IPS-18c (cell line): ENCODE results near the gene MPZL3.
A peak's percentile ranks its signal among the peaks of the same experiment; 100 is the strongest.

Experiments used
- H3K4me3 ChIP-seq: 2 replicates; pipeline ENCODE4 v1.7.0; 2013; ENCODE audit warnings: low read depth, mild to moderate bottlenecking, low read length, moderate library complexity; ENCODE audit not compliant: insufficient read depth
- H3K9me3 ChIP-seq: one replicate; pipeline ENCODE4 v1.6.1; 2013; ENCODE audit warnings: mild to moderate bottlenecking, low read length, moderate library complexity; ENCODE audit not compliant: control insufficient read depth, insufficient read depth

The MPZL3 gene, protein sequence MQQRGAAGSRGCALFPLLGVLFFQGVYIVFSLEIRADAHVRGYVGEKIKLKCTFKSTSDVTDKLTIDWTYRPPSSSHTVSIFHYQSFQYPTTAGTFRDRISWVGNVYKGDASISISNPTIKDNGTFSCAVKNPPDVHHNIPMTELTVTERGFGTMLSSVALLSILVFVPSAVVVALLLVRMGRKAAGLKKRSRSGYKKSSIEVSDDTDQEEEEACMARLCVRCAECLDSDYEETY

DNA sequence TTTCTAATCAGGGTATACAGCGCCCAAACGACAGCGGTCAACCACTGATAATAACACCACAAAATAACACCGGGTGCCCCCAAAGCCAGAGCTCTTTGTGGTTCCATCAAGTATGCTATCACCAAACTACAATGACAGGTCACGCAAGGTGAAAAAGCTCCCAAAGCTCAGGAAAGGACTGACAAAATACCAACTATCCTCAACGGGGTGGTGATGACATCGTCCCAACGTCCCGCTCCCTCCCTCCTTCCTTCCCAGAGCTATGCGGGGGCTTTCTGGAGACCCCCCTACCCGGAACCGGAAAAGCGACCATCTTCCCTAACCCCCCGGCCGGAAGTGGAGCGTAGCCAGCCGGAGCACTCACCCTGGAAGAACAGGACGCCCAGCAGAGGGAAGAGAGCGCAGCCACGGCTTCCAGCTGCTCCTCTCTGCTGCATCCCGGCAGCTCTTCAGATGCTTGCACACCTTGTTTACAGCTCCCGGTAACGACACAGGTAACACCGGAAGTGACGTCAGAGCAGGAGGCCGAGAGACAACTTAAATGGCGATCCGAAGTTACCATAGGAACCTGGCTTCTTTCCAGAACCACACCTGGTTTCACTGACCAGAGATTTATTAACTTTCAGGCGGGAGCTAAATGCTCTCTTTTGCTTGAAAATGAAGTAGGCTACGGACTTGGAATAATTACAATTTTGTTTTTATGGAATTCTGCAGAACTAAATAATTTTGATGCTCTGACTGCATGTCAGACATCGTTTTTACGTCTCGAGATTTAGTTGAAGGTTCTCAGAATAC is at the start of gene MPZL3:
Gene MPZL3 (minus strand): TSS at position 508 of the 795 bp plus-strand sequence. CDS start 71 bp downstream, at position 437.
- no peaks in the 10 kb centered on the region for H3K9me3 ChIP-seq
- peak within 1 kb of the TSS; percentile 64 for H3K4me3 ChIP-seq

DNA sequence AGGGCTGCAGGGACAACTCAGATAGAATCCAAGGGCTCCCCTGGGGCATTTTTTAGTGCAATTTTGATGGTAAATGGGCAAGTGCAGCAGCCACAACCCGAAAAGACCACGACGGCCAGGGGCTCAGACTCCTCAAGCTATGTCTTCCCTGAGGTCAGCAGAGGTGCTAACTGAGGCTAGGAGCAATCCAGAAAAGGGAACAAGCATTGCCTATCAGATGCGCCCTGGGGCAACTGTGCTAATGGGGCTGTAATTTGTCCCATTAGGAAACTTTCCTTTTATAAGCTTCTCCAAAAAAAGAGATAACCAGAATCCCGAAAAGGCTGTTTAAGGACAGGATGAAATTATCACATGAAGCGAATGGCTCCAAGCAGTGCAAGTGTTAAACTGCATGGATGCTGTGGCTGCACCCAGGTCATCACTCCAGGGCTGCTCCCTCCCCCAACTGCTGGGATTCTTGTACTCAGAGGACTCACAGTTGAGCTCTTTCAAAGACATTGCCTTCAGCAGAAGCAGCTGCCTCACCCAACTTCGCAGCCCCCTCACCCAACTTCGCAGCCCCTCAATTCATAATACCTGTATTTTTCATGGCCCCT is 49.5 kb upstream of the MPZL3 start:
- no peaks in the 10 kb centered on the region for H3K9me3 ChIP-seq
- H3K4me3 ChIP-seq: no peak overlapping the region

DNA sequence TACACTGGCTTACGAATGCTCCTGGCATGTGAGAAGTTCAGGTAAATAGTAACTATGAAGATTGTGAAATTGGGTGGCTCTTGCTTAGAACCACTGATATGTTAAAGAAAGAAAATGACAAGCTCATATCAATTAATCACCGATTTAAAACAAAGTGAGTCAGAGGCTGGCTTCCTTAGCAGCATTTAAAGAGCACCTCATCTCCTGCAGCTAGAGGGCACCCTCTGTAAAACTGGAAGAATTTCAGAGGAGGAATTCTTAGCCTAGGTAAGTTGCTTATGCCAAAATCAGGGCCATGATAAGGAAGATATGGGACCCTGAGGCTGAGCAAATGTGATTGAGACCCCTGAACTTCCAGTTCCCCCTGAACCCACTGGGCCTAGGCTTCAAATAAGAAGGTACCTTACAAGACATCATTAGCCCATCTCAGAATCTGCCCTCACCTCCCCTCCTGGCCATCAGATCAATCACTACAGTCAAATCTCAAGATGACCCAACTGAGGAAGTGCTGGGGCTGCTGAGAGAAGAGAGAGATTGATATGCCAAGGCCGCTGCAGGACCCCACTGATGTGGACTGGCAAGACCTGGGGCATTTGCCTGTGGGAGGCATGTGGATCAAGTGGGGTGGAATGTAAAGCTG is 43.8 kb upstream of the MPZL3 start:
- H3K4me3 ChIP-seq: no peak overlapping the region
- no peaks in the 10 kb centered on the region for H3K9me3 ChIP-seq

DNA sequence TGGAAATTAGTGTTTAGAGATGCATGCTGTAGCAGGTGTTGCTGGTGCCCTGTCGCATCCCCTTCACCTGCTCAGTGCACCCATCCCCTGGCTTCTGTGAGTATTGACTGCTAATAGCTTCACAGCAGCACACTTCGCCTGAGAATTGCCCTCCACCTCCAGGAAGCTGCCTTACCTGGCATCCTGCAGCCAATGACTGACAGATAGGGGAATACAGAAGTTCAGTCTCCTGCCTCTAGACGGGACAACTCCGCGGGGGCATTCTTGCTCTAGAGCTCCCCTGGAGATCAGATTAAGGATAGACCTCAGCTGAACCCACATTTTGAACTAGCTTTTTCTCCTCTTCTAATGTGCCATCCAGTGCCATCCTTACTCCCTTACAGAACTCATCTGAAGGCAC is 43.0 kb upstream of the MPZL3 start:
- H3K9me3 ChIP-seq: no peaks in the 10 kb centered on the region
- H3K4me3 ChIP-seq: no peak overlapping the region

DNA sequence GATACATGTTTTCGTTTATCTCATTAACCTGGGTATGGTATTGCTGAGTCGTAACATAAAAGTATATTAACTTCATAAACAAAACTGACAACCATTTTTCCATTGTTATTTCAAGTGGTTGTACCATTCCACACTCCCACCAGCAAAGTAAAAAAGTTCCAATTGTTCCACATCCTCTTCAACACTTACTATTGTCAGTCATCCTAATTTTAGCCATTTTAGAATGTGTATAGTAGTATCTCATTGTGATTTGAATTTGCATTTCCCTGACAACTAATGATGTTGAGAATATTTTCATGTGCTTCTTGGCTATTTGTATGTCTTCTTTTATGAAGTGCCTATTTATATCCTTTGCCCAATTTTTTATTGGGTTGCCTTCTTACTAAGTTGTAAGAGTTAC is 41.9 kb upstream of the MPZL3 start:
- no peaks in the 10 kb centered on the region for H3K9me3 ChIP-seq

DNA sequence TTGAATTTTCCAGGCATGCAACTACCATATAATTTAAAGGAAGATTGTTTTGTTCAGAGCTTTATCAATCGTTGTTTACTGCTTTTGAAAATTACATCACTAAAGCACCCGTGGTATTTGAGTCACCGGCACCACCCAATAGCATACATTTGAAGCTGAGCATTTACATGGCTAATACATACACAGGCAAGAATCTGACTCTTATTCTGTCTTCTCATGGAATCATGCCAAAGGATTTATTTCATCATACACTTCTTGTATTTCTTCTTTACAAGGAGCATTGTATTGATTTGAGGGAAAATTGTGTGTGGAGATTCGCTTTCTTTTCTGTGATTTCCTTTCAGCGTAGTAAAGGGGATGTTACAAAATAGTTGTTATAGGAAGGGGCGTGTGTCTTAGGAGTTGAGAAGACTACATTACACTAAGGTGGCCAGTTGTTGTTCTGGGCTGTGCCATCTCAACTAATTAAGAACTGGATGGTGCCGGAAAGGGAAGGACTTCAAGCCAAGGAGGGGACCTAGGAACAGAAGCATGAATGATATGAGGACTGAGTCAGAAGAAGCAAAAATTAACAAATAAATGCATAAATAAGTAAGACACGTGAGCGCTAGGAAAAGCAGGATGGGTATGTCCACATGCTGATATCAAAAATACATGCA is 39.4 kb upstream of the MPZL3 start:
- no peak overlapping the region for H3K4me3 ChIP-seq
- peaks cover 2% of the 10 kb centered on the region for H3K9me3 ChIP-seq

More for the DNA sequence above, 41.9 kb upstream of the MPZL3 start:
- H3K4me3 ChIP-seq: no peak overlapping the region

DNA sequence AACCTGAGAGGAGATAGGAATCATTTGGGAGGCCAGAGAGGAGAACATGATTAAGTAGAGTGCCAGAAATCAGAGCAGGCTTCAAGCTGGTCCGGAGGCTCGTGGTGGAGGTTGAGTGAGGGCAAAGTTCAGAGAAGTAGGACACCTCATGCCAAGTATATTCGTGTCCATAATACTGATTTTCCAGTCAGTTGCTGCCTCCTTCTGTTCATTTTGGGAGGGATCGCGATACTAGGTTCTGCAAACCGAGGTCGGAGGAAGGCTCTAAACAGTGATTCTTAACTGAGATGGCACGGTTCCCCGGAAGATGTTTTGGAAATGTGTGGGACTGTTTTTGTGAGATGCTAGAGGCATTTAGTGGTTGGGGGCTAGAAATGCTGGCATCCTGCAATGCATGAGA is 38.8 kb upstream of the MPZL3 start:
- Histone ChIP-seq H3K9me3 (peaks cover 2% of the 10 kb centered on the region), H3K4me3 (no peak overlapping the region)

DNA sequence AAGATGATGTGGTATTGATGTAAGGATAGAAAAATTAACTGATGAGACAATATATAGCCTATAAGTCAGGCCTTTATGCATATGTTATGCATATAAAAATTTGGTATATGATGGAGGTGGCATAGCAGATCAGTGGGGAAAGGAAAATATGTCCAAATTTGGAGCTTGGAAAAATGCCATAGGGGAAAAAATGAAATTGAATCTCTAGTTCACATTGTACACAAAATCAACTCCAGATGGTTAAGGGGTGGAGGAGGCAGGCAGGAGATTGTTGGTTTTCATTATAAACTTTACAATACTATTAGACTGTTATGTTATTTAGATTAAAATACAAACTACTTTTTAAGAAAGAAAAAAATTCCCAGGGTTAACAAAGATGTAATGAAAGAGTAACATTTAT is 37.2 kb upstream of the MPZL3 start:
- no peak overlapping the region for H3K4me3 ChIP-seq
- H3K9me3 ChIP-seq: peaks cover 2% of the 10 kb centered on the region

DNA sequence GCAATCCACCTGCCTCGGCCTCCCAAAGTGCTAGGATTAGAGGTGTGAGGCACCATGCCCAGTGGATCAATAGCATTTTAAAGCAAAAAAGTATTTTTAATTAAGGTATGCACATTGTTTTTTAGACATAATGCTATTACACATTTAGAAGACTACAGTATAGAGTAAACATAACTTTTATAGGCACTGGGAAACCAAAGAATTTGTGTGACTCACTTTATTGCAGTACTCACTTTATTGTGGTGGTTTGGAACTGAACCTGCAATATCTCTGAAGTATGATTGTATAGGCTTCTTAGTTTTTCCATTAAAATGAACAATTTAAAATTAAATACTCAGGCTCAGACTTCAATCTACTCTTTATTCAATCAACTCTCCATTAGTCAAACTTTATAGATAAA is 34.8 kb upstream of the MPZL3 start:
- Histone ChIP-seq H3K4me3 (no peak overlapping the region), H3K9me3 (peaks cover 2% of the 10 kb centered on the region)

DNA sequence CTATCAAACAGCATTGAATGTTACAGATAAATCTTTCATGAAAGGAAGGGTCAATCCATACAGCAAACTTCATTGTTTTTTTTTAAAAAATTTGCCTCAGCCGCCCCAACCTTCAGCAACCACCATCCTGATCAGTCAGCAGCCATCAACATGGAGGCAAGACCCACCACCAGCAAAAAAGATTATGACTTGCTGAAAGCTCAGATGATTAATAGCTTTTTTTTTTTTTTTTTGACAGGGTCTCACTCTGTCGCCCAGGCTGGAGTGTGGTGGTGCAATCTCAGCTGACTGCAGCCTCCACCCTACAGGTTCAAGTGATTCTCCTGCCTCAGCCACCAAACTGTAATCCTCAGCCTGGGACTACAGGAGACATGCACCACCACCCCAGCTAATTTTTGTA is 34.4 kb upstream of the MPZL3 start:
- H3K9me3 ChIP-seq: peaks cover 2% of the 10 kb centered on the region
- no peak overlapping the region for H3K4me3 ChIP-seq

DNA sequence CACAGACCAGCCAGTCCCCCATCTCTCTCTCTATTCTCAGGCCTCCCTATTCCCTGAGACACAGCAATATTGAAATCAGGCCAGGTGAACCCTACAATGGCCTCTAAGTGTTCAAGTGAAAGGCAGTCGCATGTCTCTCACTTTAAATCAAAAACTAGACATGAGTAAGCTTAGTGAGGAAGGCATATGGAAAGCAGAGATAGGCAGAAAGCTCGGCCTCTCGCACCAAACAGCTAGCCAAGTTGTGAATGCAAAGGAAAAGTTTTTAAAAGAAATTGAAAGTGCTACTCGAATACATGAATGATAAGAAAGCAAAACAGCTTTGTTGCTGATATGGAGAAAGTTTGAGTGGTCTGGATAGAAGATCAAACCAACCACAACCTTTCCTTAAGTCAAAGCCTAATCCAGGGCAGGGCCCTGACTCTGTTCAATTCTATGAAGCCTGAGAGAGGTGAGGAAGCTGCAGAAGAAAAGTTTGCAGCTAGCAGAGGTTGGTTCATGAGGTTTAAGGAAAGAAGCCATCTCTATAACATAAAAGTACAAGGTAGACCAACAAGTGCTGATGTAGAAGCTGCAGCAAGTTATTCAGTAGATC is 31.7 kb upstream of the MPZL3 start:
- Histone ChIP-seq H3K9me3 (peaks cover 2% of the 10 kb centered on the region), H3K4me3 (no peak overlapping the region)

DNA sequence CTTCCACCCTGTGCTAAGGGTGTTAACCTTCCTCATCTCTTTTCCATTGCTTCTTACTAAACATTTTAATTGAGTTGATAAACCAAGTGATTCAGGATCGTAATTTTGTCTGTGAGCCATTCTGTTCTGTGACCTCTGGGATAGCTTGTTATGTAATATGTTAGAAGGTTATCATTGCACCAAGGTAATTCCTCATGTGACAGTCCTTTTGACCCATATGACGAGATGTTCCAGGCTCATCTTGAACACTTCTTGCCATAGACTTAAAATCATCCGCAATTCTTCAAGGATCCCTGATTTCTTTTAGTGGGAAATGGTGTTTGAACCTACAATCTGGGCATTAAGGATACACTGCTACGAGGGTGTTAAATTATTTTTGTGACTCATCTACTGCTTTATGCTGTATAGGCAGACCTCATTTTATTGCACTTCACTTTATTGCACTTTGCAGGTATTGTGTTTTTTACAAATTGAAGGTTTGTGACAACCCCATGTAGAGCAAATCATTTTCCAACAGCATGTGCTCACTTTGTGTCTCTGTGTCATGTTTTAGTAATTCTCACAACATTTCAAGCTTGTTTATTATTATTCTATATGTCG is 31.0 kb upstream of the MPZL3 start:
- no peak overlapping the region for H3K4me3 ChIP-seq
- H3K9me3 ChIP-seq: peaks cover 2% of the 10 kb centered on the region

DNA sequence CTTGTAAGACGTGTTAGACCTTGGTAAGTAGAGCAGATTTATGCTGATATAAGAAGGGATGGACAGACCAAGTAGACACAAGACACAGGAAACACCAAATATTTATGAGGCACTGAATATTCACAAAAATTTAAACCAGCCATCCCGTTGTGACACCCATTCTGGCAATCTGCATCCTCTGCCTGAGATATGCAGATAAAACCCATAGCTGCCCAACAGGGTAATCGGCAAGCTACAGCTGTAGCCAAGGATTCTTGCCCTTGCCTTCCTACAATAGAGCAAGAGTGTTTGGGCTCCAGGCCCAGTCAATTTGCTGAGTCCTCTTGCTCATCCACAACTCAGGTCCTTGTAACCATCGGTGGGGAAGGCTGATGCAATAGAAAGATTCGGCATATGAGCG is 30.4 kb upstream of the MPZL3 start:
- Histone ChIP-seq H3K4me3 (no peak overlapping the region), H3K9me3 (peaks cover 2% of the 10 kb centered on the region)

DNA sequence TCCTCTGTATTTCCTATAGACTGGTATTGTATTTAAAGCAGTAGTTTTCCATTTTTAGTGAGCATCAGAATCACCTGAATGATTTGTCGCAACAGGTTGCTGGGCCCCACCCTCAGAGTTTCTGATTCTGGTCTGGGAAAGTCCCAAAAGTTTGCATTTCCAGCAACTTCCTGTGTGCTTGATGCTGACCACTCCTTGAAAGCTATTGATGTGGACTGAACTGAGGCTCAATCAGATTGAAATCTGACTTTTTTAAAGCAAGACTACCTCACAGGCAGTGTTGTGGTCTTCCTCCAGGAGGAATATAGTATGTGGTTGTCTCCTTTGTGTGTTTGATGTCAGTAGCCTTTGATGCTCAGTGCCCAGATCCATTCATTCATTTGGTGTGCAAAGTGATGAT is 29.1 kb upstream of the MPZL3 start:
- Histone ChIP-seq H3K4me3 (no peak overlapping the region), H3K9me3 (no peaks in the 10 kb centered on the region)

DNA sequence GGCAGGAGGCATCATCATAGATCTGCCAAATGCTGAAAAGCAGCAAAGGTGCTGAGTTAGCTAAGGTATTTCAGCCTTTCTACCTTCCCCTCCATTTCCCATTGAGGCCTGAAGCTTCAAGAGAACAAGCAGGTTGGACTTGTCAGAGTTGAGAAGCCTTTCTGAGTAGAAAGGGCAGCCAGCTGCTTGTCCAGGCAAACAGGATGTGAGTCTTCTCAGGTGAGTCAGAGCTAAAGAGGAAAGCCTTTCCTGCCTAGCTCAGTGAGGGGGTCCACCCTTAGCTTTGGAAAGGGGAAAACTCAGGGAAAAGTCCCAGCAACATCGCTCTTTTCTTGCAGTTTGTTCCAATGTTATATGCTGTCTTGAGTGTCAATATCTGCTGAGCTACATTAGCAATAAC is 25.1 kb upstream of the MPZL3 start:
- no peak overlapping the region for H3K4me3 ChIP-seq
- no peaks in the 10 kb centered on the region for H3K9me3 ChIP-seq

DNA sequence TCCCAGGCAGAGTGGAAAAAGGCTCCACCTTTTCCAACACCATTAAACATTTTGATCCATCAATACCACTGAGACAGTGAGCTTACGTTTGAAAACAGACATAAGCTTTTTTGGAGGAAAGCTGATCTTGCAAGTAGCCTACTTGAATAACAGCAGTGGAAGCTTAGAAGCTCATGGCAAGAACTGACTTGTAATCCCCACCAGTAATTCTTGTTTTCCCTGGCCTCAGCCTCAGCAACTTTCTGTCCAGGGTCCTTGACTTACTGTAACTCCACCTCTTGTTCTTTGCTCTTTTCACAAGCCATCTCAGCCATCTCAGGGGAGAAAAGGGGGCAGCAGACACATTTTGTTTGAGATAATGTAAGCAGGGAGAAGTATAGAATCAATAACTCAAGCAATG is 24.3 kb upstream of the MPZL3 start:
- Histone ChIP-seq H3K4me3 (no peak overlapping the region), H3K9me3 (no peaks in the 10 kb centered on the region)

DNA sequence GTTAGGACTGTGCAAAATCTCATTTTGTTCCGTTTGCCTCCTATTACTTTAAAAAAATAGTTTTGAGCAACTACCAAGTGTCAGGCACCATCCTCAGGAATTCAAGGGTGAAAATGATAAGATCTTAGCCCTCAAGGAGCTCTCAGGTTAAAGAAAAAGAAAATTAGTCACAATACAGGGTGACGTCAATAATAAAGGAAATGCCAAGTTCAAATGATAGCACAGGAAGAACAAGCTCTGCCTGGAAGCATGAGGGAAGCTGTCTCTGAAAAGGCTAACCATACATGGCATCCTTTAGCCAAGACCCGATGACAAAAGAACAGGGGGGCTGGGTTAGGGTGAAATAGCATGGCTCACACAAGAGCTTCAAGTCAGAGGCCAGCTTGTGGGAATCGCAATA is 23.0 kb upstream of the MPZL3 start:
- H3K4me3 ChIP-seq: no peak overlapping the region
- H3K9me3 ChIP-seq: no peaks in the 10 kb centered on the region
